ENCODE data around the gene MZT2A. TPM values are rescaled to one million over a fixed set of nuclear protein-coding genes. Genes with fewer than 3 reads are reported as not detected.
A peak's percentile ranks its signal among the peaks of the same experiment; 100 is the strongest.
"Not testable (repeated sequence)": the region's sequence is repeated elsewhere in the genome, so short reads cannot be mapped to it uniquely, and the experiment has no call there.

Gene MZT2A
- total RNA-seq, 2 experiments from 2014 or later: 305 to 443 TPM

GRCh38 chr2:131535526-131535925 is 43.3 kb upstream of the MZT2A start:
- Histone ChIP-seq H4K20me1 (ENCODE audit: insufficient read depth, low read length) (no peaks in the 10 kb centered on the region), H3K36me3 (ENCODE audit: insufficient read depth, low read length) (no peaks in the 10 kb centered on the region), H2AFZ (ENCODE audit: low read length) (no peak overlapping the region), H3K27ac (ENCODE audit: low read depth, low read length, poor library complexity, severe bottlenecking) (no peak overlapping the region), H3K4me1 (ENCODE audit: insufficient read depth, low read length, poor library complexity, severe bottlenecking) (no peaks in the 10 kb centered on the region), H3K79me2 (ENCODE audit: insufficient read depth, low read depth, low read length) (no peaks in the 10 kb centered on the region), H3K4me2 (ENCODE audit: low read length) (no peak overlapping the region), H3K4me3 (ENCODE audit: low read depth, low read length, poor library complexity, severe bottlenecking) (no peak overlapping the region), H3K9me3 (ENCODE audit: low read length) (no peaks in the 10 kb centered on the region), H3K9me2 (ENCODE audit: insufficient read depth, low read length) (no peaks in the 10 kb centered on the region)
- BruUV-seq (replicated peaks): no TSS peak
- intact Hi-C loops (cut with micrococcal nuclease; ENCODE audit: unreplicated experiment): no loop called here
- TF ChIP-seq EZH2phosphoT487 (IDR thresholded peaks at IDR 0.05; ENCODE audit: borderline replicate concordance, low read depth, low read length): no peak
- TF ChIP-seq CTCF (conservative IDR thresholded peaks at IDR 0.05; ENCODE audit: low read length): no peak
- ChIA-PET POLR2A (no interaction called here), CTCF (ENCODE audit: unreplicated experiment) (no interaction called here)
- no peak for DNase-seq (ENCODE audit: low spot score)

DNA sequence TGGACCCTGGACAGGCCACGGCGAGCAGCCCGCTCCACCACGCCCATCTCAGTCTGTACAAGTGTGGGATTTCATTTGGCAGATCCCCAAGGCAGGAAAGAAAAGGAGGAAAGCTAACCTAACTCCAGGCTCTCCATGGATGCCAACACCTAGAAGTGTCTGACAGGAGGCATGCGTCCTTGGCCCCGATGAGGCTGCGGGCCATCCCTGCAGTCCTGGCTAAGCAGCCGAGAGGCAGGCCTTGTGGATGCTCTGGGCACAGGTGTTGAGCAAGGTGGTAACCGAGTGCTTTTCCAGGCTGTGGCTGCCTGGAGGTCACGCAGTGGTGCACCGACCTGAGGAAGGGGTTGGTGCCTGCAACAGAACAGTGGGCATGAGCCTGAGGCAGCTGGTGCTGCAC is 42.8 kb upstream of the MZT2A start:
- H3K9me3 ChIP-seq (ENCODE audit: low read length); H3K4me2 ChIP-seq (ENCODE audit: low read length); H2AFZ ChIP-seq (ENCODE audit: low read length); H3K4me1 ChIP-seq (ENCODE audit: insufficient read depth, low read length, poor library complexity, severe bottlenecking); H3K79me2 ChIP-seq (ENCODE audit: insufficient read depth, low read depth, low read length); H3K9me2 ChIP-seq (ENCODE audit: insufficient read depth, low read length); intact Hi-C loops (cut with micrococcal nuclease; ENCODE audit: unreplicated experiment); H3K36me3 ChIP-seq (ENCODE audit: insufficient read depth, low read length); POLR2A ChIA-PET; CTCF ChIA-PET (ENCODE audit: unreplicated experiment); DNase-seq (ENCODE audit: low spot score); H4K20me1 ChIP-seq (ENCODE audit: insufficient read depth, low read length); H3K4me3 ChIP-seq (ENCODE audit: low read depth, low read length, poor library complexity, severe bottlenecking); H3K27ac ChIP-seq (ENCODE audit: low read depth, low read length, poor library complexity, severe bottlenecking); BruUV-seq (replicated peaks): not testable (repeated sequence)

DNA sequence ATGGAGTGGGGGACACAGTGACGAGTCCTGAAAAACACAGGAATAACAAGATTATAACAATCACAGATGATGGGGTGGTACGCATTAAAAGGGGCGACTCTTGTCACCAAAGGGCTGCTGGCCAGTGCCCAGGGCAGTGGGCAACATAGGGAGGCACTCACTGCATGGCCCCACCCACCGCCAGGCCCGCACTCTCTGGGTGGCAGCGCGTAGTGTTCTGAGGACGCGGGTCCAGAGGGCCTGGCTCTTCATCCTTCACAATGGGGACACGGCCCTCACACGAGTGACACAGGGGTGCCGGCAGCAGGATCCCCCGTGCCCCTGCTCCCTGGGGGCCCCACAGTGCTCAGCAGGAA is 42.1 kb upstream of the MZT2A start:
- H2AFZ ChIP-seq (ENCODE audit: low read length): not testable (repeated sequence)

GRCh38 chr2:131533609-131534316 is 41.6 kb upstream of the MZT2A start:
- intact Hi-C loops (cut with micrococcal nuclease; ENCODE audit: unreplicated experiment); H3K27ac ChIP-seq (ENCODE audit: low read depth, low read length, poor library complexity, severe bottlenecking); H3K4me1 ChIP-seq (ENCODE audit: insufficient read depth, low read length, poor library complexity, severe bottlenecking); H3K36me3 ChIP-seq (ENCODE audit: insufficient read depth, low read length); BruUV-seq (replicated peaks); CTCF ChIA-PET (ENCODE audit: unreplicated experiment); DNase-seq (ENCODE audit: low spot score); POLR2A ChIA-PET; H4K20me1 ChIP-seq (ENCODE audit: insufficient read depth, low read length); H3K4me3 ChIP-seq (ENCODE audit: low read depth, low read length, poor library complexity, severe bottlenecking); H3K4me2 ChIP-seq (ENCODE audit: low read length); H3K9me3 ChIP-seq (ENCODE audit: low read length); H3K9me2 ChIP-seq (ENCODE audit: insufficient read depth, low read length); H2AFZ ChIP-seq (ENCODE audit: low read length); H3K79me2 ChIP-seq (ENCODE audit: insufficient read depth, low read depth, low read length): not testable (repeated sequence)

More for the DNA sequence above, 42.1 kb upstream of the MZT2A start:
- H3K4me1 ChIP-seq (ENCODE audit: insufficient read depth, low read length, poor library complexity, severe bottlenecking); H3K4me2 ChIP-seq (ENCODE audit: low read length); H3K4me3 ChIP-seq (ENCODE audit: low read depth, low read length, poor library complexity, severe bottlenecking); DNase-seq (ENCODE audit: low spot score); CTCF ChIA-PET (ENCODE audit: unreplicated experiment); H3K9me2 ChIP-seq (ENCODE audit: insufficient read depth, low read length); intact Hi-C loops (cut with micrococcal nuclease; ENCODE audit: unreplicated experiment); H3K9me3 ChIP-seq (ENCODE audit: low read length); BruUV-seq (replicated peaks); H3K27ac ChIP-seq (ENCODE audit: low read depth, low read length, poor library complexity, severe bottlenecking); H3K79me2 ChIP-seq (ENCODE audit: insufficient read depth, low read depth, low read length); H4K20me1 ChIP-seq (ENCODE audit: insufficient read depth, low read length); H3K36me3 ChIP-seq (ENCODE audit: insufficient read depth, low read length); POLR2A ChIA-PET: not testable (repeated sequence)

- DNase-seq (ENCODE audit: low spot score); POLR2A ChIA-PET; CTCF ChIA-PET (ENCODE audit: unreplicated experiment); H2AFZ ChIP-seq (ENCODE audit: low read length); H3K9me2 ChIP-seq (ENCODE audit: insufficient read depth, low read length); H3K9me3 ChIP-seq (ENCODE audit: low read length); H4K20me1 ChIP-seq (ENCODE audit: insufficient read depth, low read length); H3K4me1 ChIP-seq (ENCODE audit: insufficient read depth, low read length, poor library complexity, severe bottlenecking); H3K36me3 ChIP-seq (ENCODE audit: insufficient read depth, low read length); H3K4me2 ChIP-seq (ENCODE audit: low read length); intact Hi-C loops (cut with micrococcal nuclease; ENCODE audit: unreplicated experiment); H3K4me3 ChIP-seq (ENCODE audit: low read depth, low read length, poor library complexity, severe bottlenecking); H3K27ac ChIP-seq (ENCODE audit: low read depth, low read length, poor library complexity, severe bottlenecking); H3K79me2 ChIP-seq (ENCODE audit: insufficient read depth, low read depth, low read length): not testable (repeated sequence)
- TSS peak; percentile 57 for BruUV-seq (replicated peaks)
Observed at GRCh38 chr2:131532723-131533608, 40.8 kb upstream of the MZT2A start.

Measured in OCI-LY7 (cell line).